ENCODE results near the gene RANBP1.

RANBP1 gene

GRCh38 chr22:20109411-20110358, 6.2 kb upstream of the RANBP1 start:
- ChIA-PET CTCF (interaction anchor here (0.8 to 1.2 kb wide), 3 partner anchors 16 to 22 kb away, joined by 3 read pairs; no protein-coding TSS in a partner anchor), POLR2A (no interaction called here)
- peaks cover 0 to 8% (median 1%) of the 10 kb centered on the region in 4 experiments for H3K4me1 ChIP-seq (ENCODE audit: control extremely low read depth in 1 of 4, control insufficient read depth in 4 of 4, insufficient read depth in 4 of 4, low read length in 3 of 4)
- no peaks in the 10 kb centered on the region for H3K27me3 ChIP-seq (replicated peaks in 2 of 5; ENCODE audit: control insufficient read depth in 4 of 5, insufficient read depth in 5 of 5, low read length in 4 of 5)
- no peak overlapping the region for H3K27ac ChIP-seq (ENCODE audit: insufficient read depth in 1 of 2, low read depth in 1 of 2, low read length in 2 of 2, poor library complexity in 1 of 2, severe bottlenecking in 2 of 2)
- H3K9me3 ChIP-seq (ENCODE audit: control extremely low read depth in 1 of 5, control insufficient read depth in 4 of 5, insufficient read depth in 2 of 5, low read depth in 1 of 5, low read length in 4 of 5) = no peaks in the 10 kb centered on the region
- WGBS (ENCODE audit: insufficient coverage) = 98% methylated on average over 22 of the region's 23 CpGs
- peaks cover 7 to 98% (median 76%) of the 10 kb centered on the region in 4 experiments for H3K36me3 ChIP-seq (ENCODE audit: control insufficient read depth in 4 of 4, insufficient read depth in 4 of 4, low read length in 3 of 4)
- no peak overlapping the region for H3K4me3 ChIP-seq (ENCODE audit: control insufficient read depth in 1 of 7, extremely low read depth in 1 of 7, insufficient read depth in 4 of 7, low read depth in 2 of 7, low read length in 6 of 7)
- no peak for DNase-seq

- ChIA-PET CTCF (interaction anchor here (0.8 to 1.9 kb wide), 5 partner anchors 9 to 88 kb away, joined by 3 to 5 read pairs (median 3); no protein-coding TSS in a partner anchor), POLR2A (no interaction called here)
- 100% methylated on average over 9 of the region's 9 CpGs for WGBS (ENCODE audit: insufficient coverage)
- H3K27me3 ChIP-seq (replicated peaks in 2 of 5; ENCODE audit: control insufficient read depth in 4 of 5, insufficient read depth in 5 of 5, low read length in 4 of 5) = no peaks in the 10 kb centered on the region
- peaks cover 5 to 98% (median 77%) of the 10 kb centered on the region in 4 experiments for H3K36me3 ChIP-seq (ENCODE audit: control insufficient read depth in 4 of 4, insufficient read depth in 4 of 4, low read length in 3 of 4)
- H3K4me3 ChIP-seq (ENCODE audit: control insufficient read depth in 1 of 7, extremely low read depth in 1 of 7, insufficient read depth in 4 of 7, low read depth in 2 of 7, low read length in 6 of 7) = no peak overlapping the region
- H3K9me3 ChIP-seq (ENCODE audit: control extremely low read depth in 1 of 5, control insufficient read depth in 4 of 5, insufficient read depth in 2 of 5, low read depth in 1 of 5, low read length in 4 of 5) = no peaks in the 10 kb centered on the region
- H3K4me1 ChIP-seq (ENCODE audit: control extremely low read depth in 1 of 4, control insufficient read depth in 4 of 4, insufficient read depth in 4 of 4, low read length in 3 of 4) = peaks cover 0 to 11% (median 1%) of the 10 kb centered on the region in 4 experiments
- H3K27ac ChIP-seq (ENCODE audit: insufficient read depth in 1 of 2, low read depth in 1 of 2, low read length in 2 of 2, poor library complexity in 1 of 2, severe bottlenecking in 2 of 2) = no peak overlapping the region
- DNase-seq = no peak
These were observed 5.4 kb upstream of the RANBP1 start for GRCh38 chr22:20110359-20110985.

DNA sequence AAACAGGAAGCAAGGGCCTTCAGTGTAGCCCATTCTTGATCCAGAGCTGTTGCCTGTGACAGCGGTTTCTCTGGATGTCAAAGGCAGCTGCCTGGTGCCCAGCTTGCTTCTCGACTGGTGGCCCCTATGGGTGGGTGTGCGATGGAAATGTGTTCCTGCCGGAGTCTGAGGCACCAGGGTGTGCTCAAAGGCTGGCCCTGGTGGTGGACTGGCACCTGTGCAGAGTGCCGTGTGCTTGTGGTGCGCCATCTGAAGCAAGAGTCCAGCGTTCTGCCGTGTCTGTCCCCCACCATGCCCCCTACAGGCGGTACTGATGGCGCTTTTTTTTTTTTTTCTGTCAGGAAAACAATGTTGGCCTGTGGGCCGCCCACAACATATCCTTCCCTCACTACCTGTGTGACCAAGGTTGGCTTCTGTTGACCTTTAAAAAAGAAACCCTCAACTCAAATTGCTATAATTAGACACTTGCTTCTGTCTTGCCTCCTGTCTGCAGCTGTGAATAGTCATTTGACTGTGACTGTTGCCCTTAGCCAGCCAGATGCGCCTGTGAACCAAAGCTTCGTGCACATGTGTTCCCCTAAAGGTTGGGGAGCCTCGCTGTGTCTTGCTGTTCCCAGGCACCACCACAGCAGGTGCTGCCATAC, 4.7 kb upstream of the RANBP1 start:
- CTCF ChIA-PET = interaction anchor here (0.9 to 1.9 kb wide), 4 partner anchors 9 to 89 kb away, joined by 3 to 5 read pairs (median 4); no protein-coding TSS in a partner anchor
- DNase-seq = peak; percentile 60 to 81 (median 72)
- H3K27me3 ChIP-seq (replicated peaks in 2 of 5; ENCODE audit: control insufficient read depth in 4 of 5, insufficient read depth in 5 of 5, low read length in 4 of 5) = no peaks in the 10 kb centered on the region
- H3K4me3 ChIP-seq (ENCODE audit: control insufficient read depth in 1 of 7, extremely low read depth in 1 of 7, insufficient read depth in 4 of 7, low read depth in 2 of 7, low read length in 6 of 7) = no peak overlapping the region
- no peaks in the 10 kb centered on the region for H3K9me3 ChIP-seq (ENCODE audit: control extremely low read depth in 1 of 5, control insufficient read depth in 4 of 5, insufficient read depth in 2 of 5, low read depth in 1 of 5, low read length in 4 of 5)
- H3K4me1 ChIP-seq (ENCODE audit: control extremely low read depth in 1 of 4, control insufficient read depth in 4 of 4, insufficient read depth in 4 of 4, low read length in 3 of 4) = peaks cover 0 to 18% (median 8%) of the 10 kb centered on the region in 4 experiments
- 77% methylated on average over 8 of the region's 14 CpGs for WGBS (ENCODE audit: insufficient coverage)
- H3K36me3 ChIP-seq (ENCODE audit: control insufficient read depth in 4 of 4, insufficient read depth in 4 of 4, low read length in 3 of 4) = peaks cover 5 to 95% (median 71%) of the 10 kb centered on the region in 4 experiments
- peak overlapping the region in 1 of 2 experiments; percentile 5 for H3K27ac ChIP-seq (ENCODE audit: insufficient read depth in 1 of 2, low read depth in 1 of 2, low read length in 2 of 2, poor library complexity in 1 of 2, severe bottlenecking in 2 of 2)
- POLR2A ChIA-PET = no interaction called here

DNA sequence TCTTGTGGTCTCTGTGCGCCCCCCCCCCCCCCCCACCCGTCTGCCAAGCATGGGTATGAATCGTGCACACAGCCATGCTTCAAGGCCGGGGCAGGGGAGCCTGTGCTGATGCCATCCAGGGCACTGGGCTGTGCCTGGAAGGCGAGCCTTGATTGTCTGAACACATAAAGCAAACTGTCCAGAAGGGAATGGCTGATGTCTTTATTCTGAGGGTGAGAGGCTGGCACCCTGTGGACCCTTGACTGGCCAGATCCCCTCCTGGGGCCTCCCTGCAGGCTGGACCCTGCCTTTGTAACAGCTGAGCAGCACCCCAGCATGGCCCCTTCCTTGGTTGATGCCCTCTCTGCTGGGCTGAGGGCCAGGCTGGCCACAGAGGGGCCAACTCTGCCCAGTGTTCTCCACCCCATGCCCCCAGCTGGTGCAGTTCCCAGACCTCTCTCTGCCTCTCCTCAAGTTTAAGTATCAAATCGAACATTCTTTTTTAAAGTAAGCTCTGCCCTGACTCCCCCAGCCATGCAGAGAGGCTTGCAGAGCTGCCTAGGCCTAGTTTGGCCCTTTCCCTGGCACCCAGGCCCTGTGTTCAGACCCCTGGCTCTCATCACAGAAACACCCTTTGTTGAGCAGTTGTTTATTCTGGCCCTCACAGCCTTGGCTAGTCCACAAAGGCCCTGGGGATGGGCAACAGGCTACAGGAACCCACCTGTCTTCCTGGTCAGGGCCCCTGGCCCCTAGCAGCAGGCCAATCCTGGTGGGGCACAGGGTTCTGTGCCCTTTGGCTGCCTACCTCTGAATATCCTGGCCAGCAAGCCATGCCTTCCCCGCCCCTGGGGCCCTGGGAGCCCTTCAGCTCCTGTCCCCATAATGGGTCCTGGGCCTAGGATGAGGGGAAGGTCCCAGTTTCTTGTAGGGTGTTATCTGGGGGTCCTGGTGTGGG, 3.9 kb upstream of the RANBP1 start:
- peaks cover 0 to 22% (median 13%) of the 10 kb centered on the region in 4 experiments for H3K4me1 ChIP-seq (ENCODE audit: control extremely low read depth in 1 of 4, control insufficient read depth in 4 of 4, insufficient read depth in 4 of 4, low read length in 3 of 4)
- peaks cover 2 to 87% (median 64%) of the 10 kb centered on the region in 4 experiments for H3K36me3 ChIP-seq (ENCODE audit: control insufficient read depth in 4 of 4, insufficient read depth in 4 of 4, low read length in 3 of 4)

DNA sequence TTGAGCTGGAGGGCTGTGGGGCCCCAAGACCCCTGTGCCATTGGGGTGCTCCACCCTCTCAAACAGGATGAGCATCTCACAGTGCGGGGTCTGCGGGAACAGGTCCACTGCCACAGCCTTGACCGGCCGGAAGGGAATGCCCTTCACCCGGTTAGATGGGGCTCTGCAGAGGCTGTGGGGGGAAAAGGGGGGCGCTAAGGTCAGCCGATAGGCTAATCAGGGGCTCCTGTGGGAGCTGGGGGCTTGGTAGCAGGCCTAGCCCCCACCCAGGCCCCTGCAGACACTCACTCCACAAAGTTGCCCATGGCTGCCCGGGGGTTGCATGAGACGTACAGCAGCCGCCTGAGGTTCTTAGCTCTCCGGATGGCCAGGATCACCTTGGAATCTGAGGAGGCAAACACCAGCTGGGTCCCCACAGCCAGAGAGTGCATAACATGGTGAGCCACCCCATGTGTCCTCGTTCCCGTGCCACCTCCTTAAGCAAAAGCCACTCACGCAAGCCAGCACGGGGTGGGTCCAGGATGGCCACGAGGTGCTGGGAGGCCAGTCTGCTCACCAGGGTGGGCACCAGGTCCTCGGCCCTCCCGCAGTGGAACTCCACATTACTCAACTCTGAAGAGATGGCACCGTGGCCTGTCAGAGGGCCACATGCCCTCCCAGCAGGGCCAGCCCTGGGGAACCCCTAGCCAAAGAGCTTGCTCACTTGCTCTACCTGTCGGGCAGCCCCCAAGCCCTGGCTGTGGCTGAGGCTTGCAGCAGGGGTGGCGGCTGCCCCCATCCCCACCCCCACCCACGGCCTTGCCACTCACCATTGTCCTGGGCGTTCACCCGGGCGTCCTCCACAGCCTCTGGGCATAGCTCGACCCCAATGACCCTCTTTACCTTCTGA, 3.0 kb upstream of the RANBP1 start:
- no peak overlapping the region for H3K27ac ChIP-seq (ENCODE audit: insufficient read depth in 1 of 2, low read depth in 1 of 2, low read length in 2 of 2, poor library complexity in 1 of 2, severe bottlenecking in 2 of 2)
- DNase-seq = no peak
- POLR2A ChIA-PET = no interaction called here
- WGBS (ENCODE audit: insufficient coverage) = 99% methylated on average over 14 of the region's 26 CpGs
- H3K4me3 ChIP-seq (ENCODE audit: control insufficient read depth in 1 of 7, extremely low read depth in 1 of 7, insufficient read depth in 4 of 7, low read depth in 2 of 7, low read length in 6 of 7) = no peak overlapping the region
- H3K4me1 ChIP-seq (ENCODE audit: control extremely low read depth in 1 of 4, control insufficient read depth in 4 of 4, insufficient read depth in 4 of 4, low read length in 3 of 4) = peaks cover 0 to 22% (median 13%) of the 10 kb centered on the region in 4 experiments
- CTCF ChIA-PET = interaction anchor here (0.9 to 1.0 kb wide), 2 partner anchors 11 to 12 kb away, joined by 3 read pairs; no protein-coding TSS in a partner anchor
- H3K27me3 ChIP-seq (replicated peaks in 2 of 5; ENCODE audit: control insufficient read depth in 4 of 5, insufficient read depth in 5 of 5, low read length in 4 of 5) = no peaks in the 10 kb centered on the region
- no peaks in the 10 kb centered on the region for H3K9me3 ChIP-seq (ENCODE audit: control extremely low read depth in 1 of 5, control insufficient read depth in 4 of 5, insufficient read depth in 2 of 5, low read depth in 1 of 5, low read length in 4 of 5)
- peaks cover 0 to 78% (median 55%) of the 10 kb centered on the region in 4 experiments for H3K36me3 ChIP-seq (ENCODE audit: control insufficient read depth in 4 of 4, insufficient read depth in 4 of 4, low read length in 3 of 4)

More for the DNA sequence above, 3.9 kb upstream of the RANBP1 start:
- WGBS (ENCODE audit: insufficient coverage) = 100% methylated on average over 3 of the region's 7 CpGs
- DNase-seq = no peak
- Histone ChIP-seq H3K9me3 (ENCODE audit: control extremely low read depth in 1 of 5, control insufficient read depth in 4 of 5, insufficient read depth in 2 of 5, low read depth in 1 of 5, low read length in 4 of 5) (no peaks in the 10 kb centered on the region), H3K27me3 (replicated peaks in 2 of 5; ENCODE audit: control insufficient read depth in 4 of 5, insufficient read depth in 5 of 5, low read length in 4 of 5) (no peaks in the 10 kb centered on the region), H3K4me3 (ENCODE audit: control insufficient read depth in 1 of 7, extremely low read depth in 1 of 7, insufficient read depth in 4 of 7, low read depth in 2 of 7, low read length in 6 of 7) (no peak overlapping the region), H3K27ac (ENCODE audit: insufficient read depth in 1 of 2, low read depth in 1 of 2, low read length in 2 of 2, poor library complexity in 1 of 2, severe bottlenecking in 2 of 2) (peak overlapping the region in 1 of 2 experiments; percentile 49)
- ChIA-PET CTCF (interaction anchor here (0.9 to 1.9 kb wide), 4 partner anchors 10 to 90 kb away, joined by 3 to 5 read pairs (median 4); no protein-coding TSS in a partner anchor), POLR2A (no interaction called here)
